HEK293 (cell line): ENCODE data around the gene SQSTM1.

Source experiments
- CTCF ChIA-PET: fragments of 350-600 bp; formaldehyde crosslinking; extraction: SDS; loops from one replicate; lab custom pipeline; 2021; ENCODE audit warnings: antibody characterized with exemption; lab: Yijun Ruan, JAX
- POLR2A ChIA-PET: fragments of 300-600 bp; formaldehyde crosslinking; extraction: SDS; loops from one replicate; lab custom pipeline; 2020; ENCODE audit warnings: antibody characterized with exemption, inconsistent platforms; lab: Yijun Ruan, JAX
- H3K27ac ChIP-seq: fragments of 200-500 bp; sonication (Bioruptor generic); 2 replicates; pipeline ENCODE4 v1.5.1; 2014; ENCODE audit warnings: low read depth, low read length, control low read depth, inconsistent platforms; ENCODE audit errors: extremely low read depth
- H3K36me3 ChIP-seq, 2 experiments: fragments of 200-500 bp in 1 of 2; sonication (Bioruptor generic) in 1 of 2; 1 replicate in 1 of 2; 2 replicates in 1 of 2; pipeline ENCODE4 v1.5.1; 2014 to 2017; ENCODE audit warnings: inconsistent platforms in 2 of 2, low read length in 2 of 2; ENCODE audit not compliant: control insufficient read depth in 2 of 2, insufficient read depth in 1 of 2
- H3K4me1 ChIP-seq: fragments of 200-500 bp; sonication (Bioruptor generic); 2 replicates; pipeline ENCODE4 v1.5.1; 2014; ENCODE audit warnings: mild to moderate bottlenecking, low read length, inconsistent platforms; ENCODE audit not compliant: control insufficient read depth, insufficient read depth
- H3K4me3 ChIP-seq: 2 replicates; pipeline ENCODE4 v1.5.1; 2011; ENCODE audit warnings: low read depth, mild to moderate bottlenecking, control low read depth, low read length, moderate library complexity
- H3K9me3 ChIP-seq: fragments of 200-500 bp; sonication (Bioruptor generic); 2 replicates; pipeline ENCODE4 v1.5.1; 2014; ENCODE audit warnings: low read depth, low read length, inconsistent platforms; ENCODE audit not compliant: control insufficient read depth, insufficient read depth
- AEBP2 ChIP-seq: fragments of 450-650 bp; formaldehyde crosslinking; IDR thresholded peaks from 2 replicates; pipeline ENCODE4 v1.5.1; 2016; ENCODE audit warnings: missing biosample characterization, missing genetic modification characterization, borderline replicate concordance
- ELK4 ChIP-seq: IDR thresholded peaks from 2 replicates; pipeline ENCODE4 v1.6.1; 2011; ENCODE audit warnings: mild to moderate bottlenecking, low read depth, low read length, borderline replicate concordance
- KLF1 ChIP-seq: fragments of 450-650 bp; formaldehyde crosslinking; IDR thresholded peaks from 2 replicates; pipeline ENCODE4 v1.5.1; 2016; ENCODE audit warnings: missing biosample characterization, missing genetic modification characterization
- PRDM10 ChIP-seq: fragments of 450-650 bp; formaldehyde crosslinking; IDR thresholded peaks from 2 replicates; pipeline ENCODE4 v1.5.1; 2016; ENCODE audit warnings: missing biosample characterization, missing genetic modification characterization
- REPIN1 ChIP-seq: fragments of 450-650 bp; formaldehyde crosslinking; IDR thresholded peaks from 2 replicates; pipeline ENCODE4 v1.5.1; 2017; ENCODE audit warnings: missing biosample characterization, missing genetic modification characterization, low read depth
- TRIM28 ChIP-seq: IDR thresholded peaks from 2 replicates; pipeline ENCODE4 v1.6.1; 2011; ENCODE audit warnings: low read length, control low read depth, borderline replicate concordance
- ZFP69B ChIP-seq: fragments of 450-650 bp; formaldehyde crosslinking; IDR thresholded peaks from 2 replicates; pipeline ENCODE4 v1.5.1; 2016; ENCODE audit warnings: missing biosample characterization, missing genetic modification characterization
- ZNF121 ChIP-seq: fragments of 450-650 bp; formaldehyde crosslinking; IDR thresholded peaks from 2 replicates; pipeline ENCODE4 v1.5.1; 2016; ENCODE audit warnings: missing biosample characterization, missing genetic modification characterization
- ZNF148 ChIP-seq: fragments of 450-650 bp; formaldehyde crosslinking; IDR thresholded peaks from 2 replicates; pipeline ENCODE4 v1.5.0; 2017; ENCODE audit warnings: missing biosample characterization, missing genetic modification characterization, borderline replicate concordance
- ZNF155 ChIP-seq: fragments of 450-650 bp; formaldehyde crosslinking; IDR thresholded peaks from 2 replicates; pipeline ENCODE4 v1.5.1; 2016; ENCODE audit warnings: missing biosample characterization, missing genetic modification characterization
- ZNF19 ChIP-seq: fragments of 450-650 bp; formaldehyde crosslinking; IDR thresholded peaks from 2 replicates; pipeline ENCODE4; 2016; ENCODE audit warnings: missing biosample characterization, missing genetic modification characterization, low read depth
- ZNF239 ChIP-seq: fragments of 450-650 bp; formaldehyde crosslinking; IDR thresholded peaks from 2 replicates; pipeline ENCODE4 v1.5.1; 2016; ENCODE audit warnings: missing biosample characterization, missing genetic modification characterization
- ZNF248 ChIP-seq: fragments of 450-650 bp; formaldehyde crosslinking; IDR thresholded peaks from 2 replicates; pipeline ENCODE4 v1.5.1; 2017; ENCODE audit warnings: missing biosample characterization, missing genetic modification characterization
- ZNF600 ChIP-seq: fragments of 450-650 bp; formaldehyde crosslinking; IDR thresholded peaks from 2 replicates; pipeline ENCODE4 v1.5.1; 2016; ENCODE audit warnings: missing biosample characterization, missing genetic modification characterization
- ZNF707 ChIP-seq: fragments of 450-650 bp; formaldehyde crosslinking; IDR thresholded peaks from 2 replicates; pipeline ENCODE4 v1.5.1; 2016; ENCODE audit warnings: missing biosample characterization, missing genetic modification characterization
- ZXDB ChIP-seq: fragments of 450-650 bp; formaldehyde crosslinking; IDR thresholded peaks from 2 replicates; pipeline ENCODE4 v1.5.1; 2016; ENCODE audit warnings: missing biosample characterization, missing genetic modification characterization

SQSTM1 gene

GRCh38 chr5:179829732-179830435, 9.2 kb downstream of the SQSTM1 start:
- Histone ChIP-seq H3K9me3 (no peaks in the 10 kb centered on the region), H3K27ac (no peak overlapping the region), H3K4me1 (no peaks in the 10 kb centered on the region), H3K4me3 (no peak overlapping the region), H3K36me3 (peaks cover 43 to 93% of the 10 kb centered on the region in 2 experiments)
- TF ChIP-seq ZNF600 (tag by site-specific recombination) = no peak
- no peak for TF ChIP-seq ZNF121 (tag by site-specific recombination)
- no peak for TF ChIP-seq ZFP69B (tag by site-specific recombination)
- no peak for TF ChIP-seq ZNF239
- no peak for TF ChIP-seq PRDM10 (tag by site-specific recombination)
- TF ChIP-seq ZNF707 (tag by site-specific recombination) = no peak
- no peak for TF ChIP-seq ZXDB (tag by site-specific recombination)
- TF ChIP-seq REPIN1 (tag by site-specific recombination) = no peak
- no peak for TF ChIP-seq KLF1
- no peak for TF ChIP-seq ZNF148 (tag by site-specific recombination)
- TF ChIP-seq AEBP2 = no peak
- no peak for TF ChIP-seq ZNF155 (tag by site-specific recombination)
- TF ChIP-seq ELK4 = no peak
- TF ChIP-seq ZNF248 (tag by site-specific recombination) = no peak
- no peak for TF ChIP-seq TRIM28
- TF ChIP-seq ZNF19 (tag by site-specific recombination) = no peak
- POLR2A ChIA-PET = interaction anchor here (1.3 kb wide), 1 partner anchor 10 kb away, joined by 4 read pairs; no protein-coding TSS in a partner anchor
- CTCF ChIA-PET = no interaction called here
